Measurements from ENCODE around the gene SCAMP5.

SCAMP5 gene

DNA sequence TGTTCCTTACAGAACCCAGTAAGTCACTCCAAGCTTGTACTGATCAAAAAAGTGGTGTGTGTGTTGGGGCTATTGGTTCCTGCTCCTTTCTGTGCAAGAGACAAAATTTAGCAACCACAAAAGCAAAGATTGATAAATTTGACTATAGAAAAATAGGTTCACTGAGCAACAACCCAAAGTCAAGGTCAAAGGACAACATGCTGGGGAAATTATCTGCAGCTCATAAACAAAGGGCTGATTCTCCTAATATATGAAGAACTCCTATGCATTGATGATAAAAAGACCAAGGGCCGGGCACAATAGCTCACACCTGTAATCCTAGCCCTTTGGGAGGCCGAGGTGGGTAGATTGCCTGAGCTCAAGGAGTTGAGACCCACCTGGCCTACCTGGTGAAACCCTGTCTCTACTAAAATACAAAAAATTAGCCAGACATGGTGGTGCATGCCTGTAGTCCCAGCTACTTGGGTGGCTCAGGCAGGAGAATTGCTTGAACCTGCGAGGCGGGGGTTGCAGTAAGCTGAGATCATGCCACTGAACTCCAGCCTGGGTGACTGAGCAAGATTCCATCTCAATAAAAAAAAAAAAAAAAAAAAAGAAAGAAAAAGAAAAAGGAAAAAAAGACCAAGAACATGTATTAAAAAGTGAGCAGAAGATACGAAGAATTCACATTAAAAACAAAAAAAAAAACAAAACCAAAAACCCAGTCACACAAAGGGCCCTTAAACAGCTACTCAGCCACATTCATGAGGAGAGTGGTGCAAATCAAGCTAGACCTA, 57.8 kb downstream of the SCAMP5 start:
- Histone ChIP-seq H3K27me3 (ENCODE audit: control insufficient read depth, insufficient read depth, low read length) (no peaks in the 10 kb centered on the region), H3K9ac (ENCODE audit: low read length) (no peak overlapping the region), H3K27ac (ENCODE audit: low read length) (no peak overlapping the region), H3K9me3 (ENCODE audit: control insufficient read depth, low read depth, low read length) (no peaks in the 10 kb centered on the region), H3K4me3 (ENCODE audit: low read length) (no peak overlapping the region), H3K36me3 (ENCODE audit: control insufficient read depth, low read depth, low read length) (peaks cover 8% of the 10 kb centered on the region), H3K4me1 (ENCODE audit: control insufficient read depth, low read depth, low read length) (no peaks in the 10 kb centered on the region)

DNA sequence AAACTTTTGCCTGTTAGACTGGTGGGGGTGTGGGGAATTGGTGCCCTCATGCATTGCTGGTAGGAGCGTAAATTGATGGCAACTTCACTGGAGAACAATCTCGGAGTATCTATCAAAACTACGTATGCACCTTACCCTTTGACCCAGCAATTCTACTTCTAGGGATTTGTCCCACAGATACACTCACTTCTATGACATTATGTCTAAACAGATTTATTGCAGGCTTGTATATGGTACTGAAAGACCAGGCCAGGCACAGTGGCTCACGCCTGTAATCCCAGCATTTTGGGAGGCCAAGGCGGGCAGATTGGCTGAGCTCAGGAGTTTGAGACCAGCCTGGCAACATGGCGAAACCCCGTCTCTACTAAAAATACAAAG, 58.4 kb downstream of the SCAMP5 start:
- Histone ChIP-seq H3K9me3 (ENCODE audit: control insufficient read depth, low read depth, low read length) (no peaks in the 10 kb centered on the region), H3K9ac (ENCODE audit: low read length) (no peak overlapping the region), H3K36me3 (ENCODE audit: control insufficient read depth, low read depth, low read length) (peaks cover 4% of the 10 kb centered on the region), H3K4me1 (ENCODE audit: control insufficient read depth, low read depth, low read length) (no peaks in the 10 kb centered on the region), H3K27ac (ENCODE audit: low read length) (no peak overlapping the region), H3K27me3 (ENCODE audit: control insufficient read depth, insufficient read depth, low read length) (no peaks in the 10 kb centered on the region), H3K4me3 (ENCODE audit: low read length) (no peak overlapping the region)

DNA sequence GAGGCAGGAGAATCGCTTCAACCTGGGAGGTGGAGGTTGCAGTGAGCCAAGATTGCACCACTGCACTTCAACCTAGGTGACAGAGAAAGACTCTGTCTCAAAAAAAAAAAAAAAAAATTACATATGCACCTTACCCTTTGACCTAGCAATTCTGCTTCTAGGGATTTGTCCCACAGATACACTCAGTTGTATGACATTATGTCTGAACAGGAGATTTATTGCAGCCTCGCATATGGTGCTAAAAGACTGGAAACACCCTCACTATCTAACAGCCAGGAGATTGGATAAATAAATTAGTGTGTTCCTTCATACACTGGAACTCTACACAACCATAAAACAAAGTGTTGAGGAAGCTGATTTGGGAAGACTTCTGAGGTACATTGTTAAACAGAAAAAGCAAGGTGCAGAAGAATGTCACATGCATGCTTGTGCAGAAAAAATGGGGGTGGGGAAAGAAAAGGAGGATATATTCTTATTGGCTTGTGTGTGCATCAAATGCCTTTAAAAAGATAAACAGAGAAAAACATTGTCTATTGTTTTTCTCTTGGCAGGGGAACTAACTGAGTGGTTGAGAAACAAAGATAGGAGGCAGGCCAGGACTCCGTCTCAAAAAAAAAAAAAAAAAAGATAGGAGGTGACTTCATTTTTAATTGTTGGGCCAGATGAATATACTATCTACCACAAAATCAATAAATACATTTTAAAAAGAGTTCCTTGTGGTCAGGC, 59.0 kb downstream of the SCAMP5 start:
- no peak overlapping the region for H3K4me3 ChIP-seq (ENCODE audit: low read length)
- H3K27ac ChIP-seq (ENCODE audit: low read length) = no peak overlapping the region
- no peaks in the 10 kb centered on the region for H3K27me3 ChIP-seq (ENCODE audit: control insufficient read depth, insufficient read depth, low read length)
- no peaks in the 10 kb centered on the region for H3K9me3 ChIP-seq (ENCODE audit: control insufficient read depth, low read depth, low read length)
- H3K36me3 ChIP-seq (ENCODE audit: control insufficient read depth, low read depth, low read length) = no peaks in the 10 kb centered on the region
- no peak overlapping the region for H3K9ac ChIP-seq (ENCODE audit: low read length)
- H3K4me1 ChIP-seq (ENCODE audit: control insufficient read depth, low read depth, low read length) = no peaks in the 10 kb centered on the region

DNA sequence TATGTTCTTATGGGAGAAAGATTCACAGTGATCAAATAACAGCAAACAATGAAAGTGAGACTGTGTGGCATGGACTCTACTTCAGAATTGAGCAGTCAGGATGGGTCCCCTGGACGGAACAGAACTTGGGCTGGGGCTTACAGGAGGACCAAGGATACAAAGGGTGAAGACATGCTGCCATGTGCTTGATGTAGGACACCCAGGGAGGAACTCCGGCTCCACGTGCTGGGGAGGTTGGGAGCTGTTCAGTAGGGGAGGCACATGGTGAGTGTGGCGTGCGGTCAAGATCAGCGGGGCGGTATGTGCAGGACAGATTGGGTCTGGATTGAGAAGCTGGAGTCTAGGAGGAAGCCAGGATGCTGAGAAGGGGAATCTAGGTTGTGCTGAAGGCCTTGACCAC, 60.7 kb downstream of the SCAMP5 start:
- no peaks in the 10 kb centered on the region for H3K36me3 ChIP-seq (ENCODE audit: control insufficient read depth, low read depth, low read length)
- no peak overlapping the region for H3K9ac ChIP-seq (ENCODE audit: low read length)
- H3K9me3 ChIP-seq (ENCODE audit: control insufficient read depth, low read depth, low read length) = no peaks in the 10 kb centered on the region
- H3K4me1 ChIP-seq (ENCODE audit: control insufficient read depth, low read depth, low read length) = no peaks in the 10 kb centered on the region
- H3K27me3 ChIP-seq (ENCODE audit: control insufficient read depth, insufficient read depth, low read length) = no peaks in the 10 kb centered on the region
- no peak overlapping the region for H3K4me3 ChIP-seq (ENCODE audit: low read length)
- H3K27ac ChIP-seq (ENCODE audit: low read length) = no peak overlapping the region

DNA sequence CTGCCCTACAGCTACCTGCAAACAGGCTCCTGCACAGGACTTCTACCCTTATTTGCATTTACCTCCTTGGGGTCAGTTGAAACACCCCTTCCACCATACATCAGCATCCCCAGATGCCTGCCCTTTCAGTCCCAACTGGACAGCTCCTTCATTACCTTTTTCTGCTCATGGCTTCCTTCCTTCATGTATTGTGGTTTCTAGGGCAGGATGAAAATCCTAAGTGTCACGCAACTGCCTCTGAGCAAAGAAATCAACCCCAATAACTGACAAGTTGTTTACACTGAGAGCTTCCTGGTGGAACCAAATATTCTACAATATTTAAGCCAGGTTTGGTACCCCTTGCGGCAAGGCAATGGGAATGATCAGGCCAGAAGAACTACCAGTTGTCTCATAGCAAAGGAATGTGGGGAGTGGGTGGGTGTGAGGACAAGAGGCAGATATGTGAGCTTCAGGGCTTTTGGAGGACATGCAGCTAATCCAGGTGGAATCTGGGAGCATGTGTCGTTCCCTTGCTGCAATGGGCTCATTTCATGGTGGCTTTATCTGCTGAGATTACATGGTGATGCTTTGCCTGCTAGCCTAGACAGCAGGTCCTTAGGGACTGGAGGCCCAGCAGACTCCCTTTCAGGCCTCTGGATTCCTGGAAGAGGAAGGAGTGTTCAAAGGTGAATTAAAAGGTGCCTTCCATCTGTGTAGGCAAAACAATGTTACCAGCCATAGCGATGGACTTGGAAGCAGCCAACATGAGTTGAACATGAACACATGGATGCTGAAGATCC, 63.0 kb downstream of the SCAMP5 start:
- Histone ChIP-seq H3K9me3 (ENCODE audit: control insufficient read depth, low read depth, low read length) (no peaks in the 10 kb centered on the region), H3K27me3 (ENCODE audit: control insufficient read depth, insufficient read depth, low read length) (no peaks in the 10 kb centered on the region), H3K36me3 (ENCODE audit: control insufficient read depth, low read depth, low read length) (no peaks in the 10 kb centered on the region), H3K4me1 (ENCODE audit: control insufficient read depth, low read depth, low read length) (no peaks in the 10 kb centered on the region), H3K4me3 (ENCODE audit: low read length) (no peak overlapping the region), H3K9ac (ENCODE audit: low read length) (no peak overlapping the region), H3K27ac (ENCODE audit: low read length) (no peak overlapping the region)

DNA sequence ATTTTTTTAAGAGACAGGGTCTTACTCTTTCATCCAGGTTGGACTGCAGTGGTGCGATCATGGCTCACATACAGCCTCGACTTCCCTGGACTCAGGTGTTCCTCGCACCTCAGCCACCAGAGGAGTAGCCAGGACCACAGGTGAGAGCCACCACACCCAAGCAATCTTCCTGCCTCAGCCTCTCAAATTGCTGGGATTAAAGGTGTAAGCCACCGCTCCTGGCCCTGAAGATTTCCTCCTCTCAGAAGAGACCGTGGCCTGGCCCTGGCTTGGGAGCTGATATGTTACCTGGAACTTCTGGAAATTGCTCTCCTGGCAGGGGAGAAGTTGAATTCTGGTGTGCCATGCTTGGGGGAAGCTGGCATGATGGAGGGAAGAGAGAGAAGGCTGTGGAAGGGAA, 64.2 kb downstream of the SCAMP5 start:
- H3K9ac ChIP-seq (ENCODE audit: low read length) = no peak overlapping the region
- H3K9me3 ChIP-seq (ENCODE audit: control insufficient read depth, low read depth, low read length) = no peaks in the 10 kb centered on the region
- H3K27ac ChIP-seq (ENCODE audit: low read length) = no peak overlapping the region
- H3K36me3 ChIP-seq (ENCODE audit: control insufficient read depth, low read depth, low read length) = no peaks in the 10 kb centered on the region
- no peaks in the 10 kb centered on the region for H3K4me1 ChIP-seq (ENCODE audit: control insufficient read depth, low read depth, low read length)
- H3K27me3 ChIP-seq (ENCODE audit: control insufficient read depth, insufficient read depth, low read length) = no peaks in the 10 kb centered on the region
- no peak overlapping the region for H3K4me3 ChIP-seq (ENCODE audit: low read length)

DNA sequence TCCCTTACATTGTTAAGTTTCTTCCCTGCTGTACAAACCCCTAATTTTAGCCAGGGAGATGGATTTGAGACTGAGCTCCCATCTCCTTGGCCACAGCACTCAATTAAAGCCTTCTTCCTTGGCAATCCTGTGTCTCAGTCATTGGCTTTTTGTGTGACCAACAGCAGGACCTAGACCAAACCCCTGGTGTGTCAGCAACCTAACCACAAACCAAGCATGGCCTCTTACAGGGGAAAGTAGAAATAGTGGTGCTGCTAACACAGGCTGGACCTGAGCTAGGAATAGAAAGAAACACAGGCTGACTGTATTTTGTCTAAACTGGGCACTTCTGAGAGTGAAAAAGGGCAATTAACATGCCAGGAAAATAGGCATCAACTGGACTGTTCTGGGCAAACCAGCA, 65.9 kb downstream of the SCAMP5 start:
- no peaks in the 10 kb centered on the region for H3K27me3 ChIP-seq (ENCODE audit: control insufficient read depth, insufficient read depth, low read length)
- no peaks in the 10 kb centered on the region for H3K36me3 ChIP-seq (ENCODE audit: control insufficient read depth, low read depth, low read length)
- peaks cover 5% of the 10 kb centered on the region for H3K4me1 ChIP-seq (ENCODE audit: control insufficient read depth, low read depth, low read length)
- H3K9me3 ChIP-seq (ENCODE audit: control insufficient read depth, low read depth, low read length) = no peaks in the 10 kb centered on the region
- no peak overlapping the region for H3K4me3 ChIP-seq (ENCODE audit: low read length)
- H3K9ac ChIP-seq (ENCODE audit: low read length) = no peak overlapping the region
- no peak overlapping the region for H3K27ac ChIP-seq (ENCODE audit: low read length)

DNA sequence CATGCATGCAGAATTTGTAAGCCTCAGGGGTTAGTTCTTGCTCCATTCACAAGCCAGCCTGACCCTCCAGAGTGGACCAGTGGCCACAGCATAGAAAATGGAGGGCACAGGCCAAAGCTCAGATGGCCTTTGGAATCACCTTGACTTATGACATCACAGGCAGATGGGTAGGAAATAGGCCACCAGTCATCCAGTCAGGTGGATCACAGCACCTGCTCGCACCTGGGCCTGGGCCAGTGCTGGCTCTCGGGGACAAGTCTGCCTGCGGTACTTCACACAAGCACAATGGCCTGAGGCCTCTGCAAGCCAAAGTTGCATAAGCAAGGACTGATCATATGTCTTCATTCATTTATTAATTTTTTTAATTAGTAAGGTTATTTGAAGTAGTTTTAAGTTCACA, 67.3 kb downstream of the SCAMP5 start:
- Histone ChIP-seq H3K4me1 (ENCODE audit: control insufficient read depth, low read depth, low read length) (peaks cover 5% of the 10 kb centered on the region), H3K27ac (ENCODE audit: low read length) (no peak overlapping the region), H3K9ac (ENCODE audit: low read length) (no peak overlapping the region), H3K9me3 (ENCODE audit: control insufficient read depth, low read depth, low read length) (no peaks in the 10 kb centered on the region), H3K4me3 (ENCODE audit: low read length) (no peak overlapping the region), H3K27me3 (ENCODE audit: control insufficient read depth, insufficient read depth, low read length) (no peaks in the 10 kb centered on the region), H3K36me3 (ENCODE audit: control insufficient read depth, low read depth, low read length) (no peaks in the 10 kb centered on the region)

DNA sequence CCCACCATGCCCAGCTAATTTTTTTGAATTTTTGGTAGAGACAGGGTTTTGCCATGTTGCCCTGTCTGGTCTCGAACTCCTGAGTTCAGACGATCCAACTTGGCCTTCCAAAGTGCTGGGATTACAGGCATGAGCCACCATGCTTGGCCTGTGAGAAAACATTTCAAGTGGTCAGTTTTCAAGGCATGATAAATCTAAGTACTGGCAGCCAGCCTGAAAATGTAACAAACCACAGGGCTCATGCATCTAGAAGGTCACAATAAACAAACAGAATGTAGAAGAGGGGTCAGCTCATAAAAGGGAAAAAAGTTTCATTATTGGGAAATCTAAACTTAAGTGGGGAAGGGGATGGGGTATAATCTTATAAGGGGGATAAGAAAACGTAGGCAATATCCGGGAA, 68.0 kb downstream of the SCAMP5 start:
- H3K27me3 ChIP-seq (ENCODE audit: control insufficient read depth, insufficient read depth, low read length) = no peaks in the 10 kb centered on the region
- H3K9me3 ChIP-seq (ENCODE audit: control insufficient read depth, low read depth, low read length) = no peaks in the 10 kb centered on the region
- H3K27ac ChIP-seq (ENCODE audit: low read length) = no peak overlapping the region
- no peak overlapping the region for H3K4me3 ChIP-seq (ENCODE audit: low read length)
- H3K9ac ChIP-seq (ENCODE audit: low read length) = no peak overlapping the region
- peaks cover 5% of the 10 kb centered on the region for H3K4me1 ChIP-seq (ENCODE audit: control insufficient read depth, low read depth, low read length)
- H3K36me3 ChIP-seq (ENCODE audit: control insufficient read depth, low read depth, low read length) = no peaks in the 10 kb centered on the region

DNA sequence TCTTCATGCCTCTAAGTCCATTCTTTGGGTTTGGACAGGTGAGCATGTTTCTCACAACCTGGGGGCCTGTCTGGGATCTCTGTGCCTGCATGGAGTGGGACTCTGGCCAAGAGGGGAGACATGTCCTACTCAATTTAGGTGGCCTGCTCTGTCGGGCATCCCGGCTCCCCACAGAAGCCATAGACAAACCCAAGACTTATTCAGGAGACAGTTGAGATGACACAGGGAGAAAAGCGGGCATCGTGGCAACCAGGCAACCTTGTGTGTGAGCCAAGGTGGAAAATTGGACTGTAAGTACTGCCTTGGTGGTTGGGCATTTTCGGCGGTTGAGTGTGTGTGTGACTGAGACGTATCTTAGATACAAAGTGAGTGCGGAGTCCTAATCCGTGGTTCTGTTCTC, 68.5 kb downstream of the SCAMP5 start:
- Histone ChIP-seq H3K36me3 (ENCODE audit: control insufficient read depth, low read depth, low read length) (no peaks in the 10 kb centered on the region), H3K27me3 (ENCODE audit: control insufficient read depth, insufficient read depth, low read length) (no peaks in the 10 kb centered on the region), H3K4me1 (ENCODE audit: control insufficient read depth, low read depth, low read length) (peaks cover 5% of the 10 kb centered on the region), H3K27ac (ENCODE audit: low read length) (no peak overlapping the region), H3K9me3 (ENCODE audit: control insufficient read depth, low read depth, low read length) (no peaks in the 10 kb centered on the region), H3K9ac (ENCODE audit: low read length) (no peak overlapping the region), H3K4me3 (ENCODE audit: low read length) (no peak overlapping the region)

DNA sequence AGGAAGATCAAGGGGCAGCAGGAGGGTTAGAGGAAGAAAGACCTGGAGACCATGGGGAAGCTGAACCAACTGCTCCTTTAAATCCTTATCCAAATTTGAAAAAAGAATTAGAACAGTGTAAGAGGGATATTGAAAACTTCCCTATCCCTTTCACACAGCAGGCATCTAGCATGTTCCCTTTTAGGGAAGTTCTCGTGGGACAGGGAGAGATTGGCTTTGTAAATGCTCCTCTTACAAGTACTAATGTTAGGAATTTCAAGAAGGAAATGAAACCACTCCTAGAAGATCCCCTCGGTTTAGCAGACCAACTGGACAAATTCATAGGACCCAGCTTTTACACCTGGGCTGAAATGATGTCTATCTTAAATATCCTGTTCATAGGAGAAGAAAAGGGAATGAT, 69.5 kb downstream of the SCAMP5 start:
- Histone ChIP-seq H3K9me3 (ENCODE audit: control insufficient read depth, low read depth, low read length) (no peaks in the 10 kb centered on the region), H3K27me3 (ENCODE audit: control insufficient read depth, insufficient read depth, low read length) (no peaks in the 10 kb centered on the region), H3K36me3 (ENCODE audit: control insufficient read depth, low read depth, low read length) (no peaks in the 10 kb centered on the region), H3K27ac (ENCODE audit: low read length) (no peak overlapping the region), H3K4me1 (ENCODE audit: control insufficient read depth, low read depth, low read length) (peaks cover 5% of the 10 kb centered on the region), H3K4me3 (ENCODE audit: low read length) (no peak overlapping the region), H3K9ac (ENCODE audit: low read length) (no peak overlapping the region)
